Measurements from ENCODE around the gene LTV1. TPM values are rescaled to one million over a fixed set of nuclear protein-coding genes. Genes with fewer than 3 reads are reported as not detected.

Gene LTV1
- total and polyA plus RNA-seq, 2 of the 8 experiments (the other 6 are each of a cell fraction or from before 2014, with no cell fraction given), result 8.0 to 46.9 TPM

DNA sequence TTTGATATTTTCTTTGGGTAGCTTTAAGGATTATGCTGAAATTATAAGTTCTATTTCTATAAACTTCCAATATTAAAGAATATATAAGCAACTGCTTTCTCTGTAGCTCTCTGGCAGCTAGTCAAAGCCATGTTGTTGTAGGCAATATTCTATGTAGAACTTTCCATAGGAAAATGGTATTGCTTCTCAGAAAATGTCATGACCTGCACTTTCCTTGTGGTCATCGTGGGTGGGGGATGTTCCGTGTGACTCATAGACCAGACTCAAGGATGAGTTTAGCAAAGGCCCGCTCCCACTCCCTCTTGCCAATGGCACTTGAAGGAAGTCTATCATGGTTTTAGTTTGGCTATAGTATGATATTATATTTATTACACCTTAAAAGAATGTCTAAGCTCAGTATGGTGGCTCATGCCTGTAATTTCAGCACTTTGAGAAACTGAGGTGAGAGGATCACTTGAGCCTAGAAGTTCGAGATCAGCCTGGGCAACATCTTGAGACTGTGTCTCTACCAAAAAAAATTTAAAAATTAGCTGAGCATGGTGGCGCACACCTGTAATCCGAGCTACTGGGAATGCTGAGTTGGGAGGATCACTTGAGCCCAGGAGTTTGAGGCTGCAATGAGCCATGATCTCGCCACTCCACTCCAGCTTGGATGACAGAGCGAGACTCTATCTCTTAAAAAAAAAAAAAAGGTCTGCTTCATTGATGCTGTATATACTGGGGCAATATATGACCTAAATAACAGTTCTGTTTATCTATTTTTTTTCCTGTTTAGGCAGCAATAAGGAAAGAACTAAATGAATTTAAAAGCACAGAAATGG, 36.6 kb upstream of the LTV1 start (continued):
- TF ChIP-seq CHD7 (IDR thresholded peaks at IDR 0.05; ENCODE audit: insufficient replicate concordance, low read length) (no peak), TAF7 (optimal IDR thresholded peaks at IDR 0.05; ENCODE audit: borderline replicate concordance, low read depth, low read length) (no peak), TBP (IDR thresholded peaks at IDR 0.05; ENCODE audit: low read depth, low read length) (no peak), SRF (IDR thresholded peaks at IDR 0.05; ENCODE audit: low read depth, low read length) (no peak), RFX5 (IDR thresholded peaks at IDR 0.05; ENCODE audit: borderline replicate concordance, low read depth, low read length) (no peak), PHF8 (conservative IDR thresholded peaks at IDR 0.05; ENCODE audit: low read depth, low read length) (no peak), BACH1 (IDR thresholded peaks at IDR 0.05; ENCODE audit: low read length) (no peak), TCF12 (IDR thresholded peaks at IDR 0.05; ENCODE audit: low read depth, low read length) (no peak)
- TF ChIP-seq, protein P1, sequence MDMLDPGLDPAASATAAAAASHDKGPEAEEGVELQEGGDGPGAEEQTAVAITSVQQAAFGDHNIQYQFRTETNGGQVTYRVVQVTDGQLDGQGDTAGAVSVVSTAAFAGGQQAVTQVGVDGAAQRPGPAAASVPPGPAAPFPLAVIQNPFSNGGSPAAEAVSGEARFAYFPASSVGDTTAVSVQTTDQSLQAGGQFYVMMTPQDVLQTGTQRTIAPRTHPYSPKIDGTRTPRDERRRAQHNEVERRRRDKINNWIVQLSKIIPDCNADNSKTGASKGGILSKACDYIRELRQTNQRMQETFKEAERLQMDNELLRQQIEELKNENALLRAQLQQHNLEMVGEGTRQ (IDR thresholded peaks at IDR 0.05; ENCODE audit: low read length), result no peak

Data from H1 (cell line).